Measurements from ENCODE around the gene SACS.
A peak's percentile ranks its signal among the peaks of the same experiment; 100 is the strongest.

SACS gene

GRCh38 chr13:23433171-23434153 is at the start of gene SACS:
Gene SACS, minus strand, starts transcription at chr13:23433702. Its CDS starts 22,463 bp downstream, at chr13:23411239.
- peak; percentile 57 for DNase-seq (ENCODE audit: low spot score)

- no peak for DNase-seq (ENCODE audit: low spot score)
Observed at GRCh38 chr13:23480324-23480723, 46.8 kb upstream of the SACS start.

DNA sequence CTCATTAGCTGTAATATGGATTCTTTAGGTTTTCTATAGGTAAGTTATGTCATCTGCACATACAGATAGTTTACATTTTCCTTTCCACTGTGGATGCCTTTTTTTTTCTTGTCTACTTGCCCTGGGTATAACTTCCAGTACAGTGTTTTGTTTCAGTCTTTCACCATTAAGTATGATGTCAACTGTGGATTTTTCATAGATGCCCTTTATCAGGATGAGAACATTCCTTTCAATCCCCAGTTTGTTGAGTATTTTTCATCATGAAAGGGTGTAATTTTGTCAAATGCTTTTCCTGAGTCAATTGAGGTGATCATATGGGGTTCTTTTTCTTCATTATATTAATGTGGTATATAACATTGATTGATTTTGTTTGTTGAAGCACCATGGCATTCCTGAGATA is 43.6 kb upstream of the SACS start:
- DNase-seq (ENCODE audit: low spot score) = no peak

DNA sequence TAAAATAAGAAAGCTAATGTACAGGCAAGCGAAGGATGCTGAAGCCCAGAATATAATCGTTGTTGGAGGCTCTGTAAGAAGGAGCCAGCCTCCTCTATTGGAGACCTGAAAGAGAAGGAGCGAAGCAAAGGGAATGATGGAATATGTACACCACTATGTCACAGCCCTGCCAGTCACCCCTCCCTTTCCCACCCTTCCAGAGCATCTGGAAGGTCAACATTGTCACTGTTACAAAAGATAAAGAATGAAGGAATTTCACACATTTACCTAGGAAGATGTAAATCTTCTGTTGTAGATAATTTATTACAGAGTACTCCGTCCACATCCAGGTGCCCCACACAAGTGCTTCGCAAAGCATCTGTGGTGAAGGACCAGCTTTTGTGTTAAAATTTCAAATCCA is 39.7 kb upstream of the SACS start:
- DNase-seq (ENCODE audit: low spot score) = no peak

DNA sequence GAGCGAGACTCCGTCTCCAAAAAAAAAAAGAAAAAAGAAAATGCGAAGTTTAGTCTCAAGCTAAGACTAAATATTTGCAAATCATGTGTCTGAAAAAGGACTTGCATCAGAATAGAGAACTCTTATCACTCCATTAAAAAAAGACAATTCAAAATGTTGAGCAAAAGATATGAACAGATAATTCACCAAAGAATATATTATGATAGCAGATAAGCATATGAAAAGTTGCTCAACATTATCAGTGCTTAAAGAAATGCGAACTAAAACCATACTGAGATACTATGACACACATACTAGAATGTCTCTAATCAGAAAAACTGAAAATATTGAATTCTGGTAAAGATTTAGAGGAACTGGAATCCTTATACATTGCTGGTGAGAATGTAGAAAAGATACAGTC is 38.7 kb upstream of the SACS start:
- no peak for DNase-seq (ENCODE audit: low spot score)

- DNase-seq (ENCODE audit: low spot score) = peak; percentile 35
Observed at GRCh38 chr13:23470790-23471614, 37.5 kb upstream of the SACS start.

DNA sequence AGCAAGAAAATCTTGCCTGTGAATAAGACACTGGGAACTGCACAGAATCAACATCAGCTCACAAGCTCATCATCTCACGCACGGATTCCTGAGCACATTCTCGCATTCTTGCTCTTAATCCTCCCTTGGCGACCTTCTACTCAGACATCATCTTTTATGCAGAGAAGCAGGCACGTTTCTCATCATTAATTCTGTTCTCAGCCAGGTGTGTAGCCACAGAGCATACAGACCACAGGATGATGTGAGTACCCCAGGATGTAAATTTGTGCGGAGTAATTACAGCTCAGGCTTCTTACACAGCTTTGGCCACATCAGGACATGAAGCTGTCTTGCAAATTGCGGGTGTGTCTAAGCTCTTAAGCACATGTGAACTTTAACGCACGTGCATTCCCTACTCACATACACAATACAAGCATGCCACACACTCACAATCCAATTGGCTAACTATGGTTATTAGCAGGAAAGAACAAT is 36.5 kb upstream of the SACS start:
- DNase-seq (ENCODE audit: low spot score) = no peak

GRCh38 chr13:23468811-23469210 is 35.3 kb upstream of the SACS start:
- DNase-seq (ENCODE audit: low spot score) = no peak

DNA sequence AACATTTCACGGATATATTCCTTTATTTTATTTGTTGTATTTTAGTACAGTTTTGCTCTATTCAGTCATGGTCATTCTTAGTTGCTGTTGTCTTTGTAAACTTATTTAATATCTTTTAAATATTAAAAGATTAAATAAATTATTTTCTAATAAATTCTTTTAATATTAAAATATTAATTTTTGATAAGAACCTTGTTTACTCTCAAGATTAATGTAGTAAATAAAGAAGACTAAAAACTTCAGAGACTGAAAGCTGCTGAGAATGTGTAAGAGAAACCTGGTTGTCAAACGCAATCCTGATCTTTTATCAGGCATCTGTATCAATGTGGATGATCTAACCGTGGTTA is 34.4 kb upstream of the SACS start:
- no peak for DNase-seq (ENCODE audit: low spot score)

- DNase-seq (ENCODE audit: low spot score) = no peak
Observed at GRCh38 chr13:23467048-23467931, 33.8 kb upstream of the SACS start.

GRCh38 chr13:23466144-23467002 is 32.9 kb upstream of the SACS start:
- DNase-seq (ENCODE audit: low spot score) = peak; percentile 82

DNA sequence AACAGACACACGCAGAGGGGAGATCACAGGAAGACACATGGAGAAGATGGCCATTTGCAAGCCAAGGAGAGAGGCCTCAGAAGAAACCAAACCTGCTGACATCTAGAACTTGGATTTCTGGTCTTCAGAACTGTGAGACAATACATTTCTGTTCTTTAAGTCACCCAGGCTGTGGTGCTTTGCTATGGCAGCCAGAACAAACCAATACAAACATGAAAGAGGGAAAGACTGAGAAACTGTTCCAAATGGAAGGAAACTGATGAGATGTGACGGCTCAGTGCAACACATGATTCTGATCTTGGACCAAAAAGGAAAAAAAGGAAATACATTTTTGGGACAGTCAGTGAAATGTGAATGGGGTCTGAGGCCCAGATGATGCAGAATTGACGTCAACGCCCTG is 30.2 kb upstream of the SACS start:
- DNase-seq (ENCODE audit: low spot score) = no peak

DNA sequence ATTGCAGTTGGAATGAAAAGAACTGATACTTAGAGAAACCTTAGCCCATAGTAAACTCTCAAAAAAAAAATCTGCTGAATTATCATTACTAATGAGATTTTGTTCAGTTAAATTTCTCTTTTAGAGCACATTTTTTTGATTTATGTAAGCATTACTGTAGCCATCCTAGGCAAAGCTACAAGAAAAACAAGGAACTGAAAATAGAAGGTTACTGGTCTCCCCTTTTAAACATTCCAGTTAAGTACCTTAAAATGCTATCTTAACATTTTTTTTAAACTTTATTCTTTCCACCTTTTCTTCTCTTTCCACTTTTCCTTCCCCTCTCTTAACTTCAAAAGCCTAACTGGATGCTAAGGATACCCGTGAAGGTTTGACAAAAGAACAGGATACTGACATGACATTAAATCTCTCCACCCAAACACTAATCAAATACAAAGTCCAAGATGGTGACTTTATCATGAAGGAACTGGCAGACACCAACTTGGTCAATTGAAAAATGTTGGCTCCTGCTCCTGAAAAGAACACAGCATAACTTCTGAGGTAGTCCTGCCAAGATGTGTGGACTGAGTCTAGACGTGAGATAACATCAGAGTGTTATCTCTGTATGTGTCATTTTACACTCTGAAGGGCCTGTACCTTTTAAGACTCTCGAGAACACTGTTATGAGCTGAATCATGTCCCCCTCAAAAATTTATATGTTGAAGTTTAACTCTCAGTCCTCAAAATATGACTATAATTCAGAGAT is 29.5 kb upstream of the SACS start:
- no peak for DNase-seq (ENCODE audit: low spot score)

DNA sequence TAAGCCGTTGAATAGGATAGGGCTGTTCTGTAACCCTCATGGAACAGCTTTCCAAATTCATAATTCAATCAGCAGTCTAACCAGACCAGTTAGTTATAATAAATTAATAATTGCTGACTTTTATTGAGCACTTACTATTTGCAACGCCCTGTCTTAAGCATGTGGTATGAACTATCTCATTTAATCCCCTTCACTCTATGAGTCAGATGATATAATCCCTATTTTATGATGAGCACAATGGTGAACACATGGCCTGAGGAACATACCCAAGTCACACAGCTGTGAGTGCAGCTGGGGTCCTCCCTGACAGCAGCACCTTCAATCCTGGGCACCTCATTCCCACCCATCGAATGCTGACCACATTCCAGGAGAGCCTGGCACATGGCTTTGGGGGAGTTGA is 28.0 kb upstream of the SACS start:
- DNase-seq (ENCODE audit: low spot score) = no peak

DNA sequence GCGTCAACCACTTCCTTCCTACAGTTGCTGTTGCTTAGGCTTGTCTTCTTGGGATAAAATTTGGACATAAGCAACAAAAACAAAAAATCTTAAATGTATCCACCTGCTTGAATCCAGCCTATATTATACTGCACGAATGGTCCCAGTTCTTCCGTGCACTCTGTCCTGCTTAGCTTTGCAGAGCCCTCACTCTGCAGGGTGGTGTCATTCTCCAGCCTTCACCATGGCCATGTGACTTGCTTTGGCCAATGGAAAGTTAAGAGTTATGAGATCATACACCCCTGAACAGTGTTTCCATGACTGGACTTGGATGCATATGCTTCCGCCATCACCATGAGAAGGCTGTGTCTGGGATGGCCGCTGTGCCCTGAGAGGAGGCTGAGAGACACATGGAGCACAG is 27.4 kb upstream of the SACS start:
- DNase-seq (ENCODE audit: low spot score) = no peak

DNA sequence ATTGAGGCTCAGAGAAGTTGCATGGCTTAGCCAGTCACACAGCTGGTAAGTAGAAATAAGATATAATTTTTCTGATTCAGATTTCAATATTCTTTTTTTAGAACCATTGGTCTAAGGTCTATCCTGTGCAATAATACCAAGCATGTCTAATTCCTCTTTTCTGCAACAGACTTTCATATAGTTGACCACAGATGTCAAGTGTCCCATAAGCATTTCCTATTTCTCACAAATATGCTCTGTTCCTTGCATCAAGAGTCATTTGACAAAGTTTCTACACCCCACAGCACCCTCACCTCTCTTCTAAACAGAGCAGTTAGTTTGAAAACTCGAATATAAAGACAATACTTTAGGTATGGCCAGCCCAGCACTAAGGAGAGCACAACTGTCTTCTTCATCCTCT is 26.8 kb upstream of the SACS start:
- DNase-seq (ENCODE audit: low spot score) = no peak

DNA sequence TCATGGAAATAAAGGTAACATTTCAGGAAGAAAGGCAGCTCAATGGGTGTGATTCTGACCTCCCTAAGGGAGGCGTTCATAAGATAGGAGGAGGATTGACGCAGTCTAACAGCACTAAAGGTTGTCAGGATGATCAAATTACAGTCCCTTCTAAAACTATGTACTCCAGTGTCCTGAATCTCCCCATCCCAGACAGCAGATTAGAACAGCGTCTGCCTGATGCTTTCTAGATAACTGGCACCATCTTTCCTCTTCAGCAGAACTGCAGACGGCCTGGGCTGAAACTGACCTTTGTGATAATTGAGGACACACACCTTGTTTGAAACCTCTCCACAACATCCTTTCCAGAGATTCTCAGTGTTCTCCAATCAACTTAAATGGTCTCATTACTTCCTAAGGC is 25.5 kb upstream of the SACS start:
- DNase-seq (ENCODE audit: low spot score) = no peak

GRCh38 chr13:23456437-23457210 is 23.1 kb upstream of the SACS start:
- DNase-seq (ENCODE audit: low spot score) = no peak

DNA sequence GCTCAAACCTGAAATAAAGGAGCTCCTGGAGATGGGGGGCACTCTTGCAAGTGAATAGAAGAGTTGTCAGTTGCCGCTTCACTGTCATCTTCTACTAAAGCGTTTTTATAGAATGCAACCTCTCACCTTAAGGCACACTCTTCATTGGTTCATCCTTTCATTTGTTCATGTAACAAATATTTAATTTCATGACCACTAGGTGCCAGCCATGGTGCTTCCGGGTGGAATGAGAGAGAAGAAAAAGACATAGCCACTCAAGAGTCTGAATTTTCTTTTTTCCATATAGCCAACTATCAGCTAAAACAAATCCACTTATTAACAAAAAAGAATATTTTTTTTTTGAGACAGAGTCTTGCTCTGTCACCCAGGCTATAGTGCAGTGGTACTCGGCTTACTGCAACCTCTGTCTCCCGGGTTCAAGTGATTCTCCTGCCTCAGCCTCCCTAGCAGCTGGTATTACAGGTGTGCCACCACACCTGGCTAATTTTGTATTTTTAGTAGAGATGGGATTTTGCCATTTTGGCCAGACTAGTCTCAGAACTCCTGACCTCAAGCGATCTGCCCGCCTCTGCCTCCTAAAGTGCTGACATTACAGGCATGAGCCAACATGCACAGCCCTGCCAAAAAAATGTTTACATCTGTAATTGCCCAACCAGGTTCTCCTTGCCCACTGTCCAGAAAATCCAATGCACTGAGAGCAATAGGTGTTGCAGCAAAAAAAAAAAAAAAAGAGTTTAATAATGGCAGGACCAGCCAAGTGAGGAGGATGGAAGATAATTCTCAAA is 22.1 kb upstream of the SACS start:
- no peak for DNase-seq (ENCODE audit: low spot score)

Data from globus pallidus (tissue), 1 donor.